ENCODE results near the gene ZNF559. TPM values are rescaled to one million over a fixed set of nuclear protein-coding genes. Genes with fewer than 3 reads are reported as not detected.

The ZNF559 gene
- total and polyA plus RNA-seq, 8 donors = 14.2 to 78.5 (median 73.3) TPM

GRCh38 chr19:9352505-9352904, 28.5 kb downstream of the ZNF559 start:
- intact Hi-C loops (cut with DNase I) = no loop called here
- no peak for DNase-seq
- Histone ChIP-seq H3K9me3 (peaks cover 6 to 100% of the 10 kb centered on the region in 2 donors), H3K27ac (no peak overlapping the region), H3K27me3 (no peaks in the 10 kb centered on the region), H3K36me3 (peaks cover 0 to 78% of the 10 kb centered on the region in 2 donors), H3K4me1 (no peaks in the 10 kb centered on the region), H3K4me3 (no peak overlapping the region)
- no peak for ATAC-seq
- TF ChIP-seq CTCF (IDR thresholded peaks at IDR 0.05) = no peak

- intact Hi-C loops (cut with DNase I) = no loop called here
- no peak overlapping the region for H3K27ac ChIP-seq
- H3K4me1 ChIP-seq = no peaks in the 10 kb centered on the region
- peaks cover 0 to 79% of the 10 kb centered on the region in 2 donors for H3K36me3 ChIP-seq
- peaks cover 6 to 100% of the 10 kb centered on the region in 2 donors for H3K9me3 ChIP-seq
- DNase-seq (no peak), ATAC-seq (no peak)
- no peak for TF ChIP-seq CTCF (IDR thresholded peaks at IDR 0.05)
- no peaks in the 10 kb centered on the region for H3K27me3 ChIP-seq
- H3K4me3 ChIP-seq = no peak overlapping the region
Measured at GRCh38 chr19:9353011-9353410, 29.0 kb downstream of the ZNF559 start.

- Histone ChIP-seq H3K9me3 (peaks cover 0 to 100% of the 10 kb centered on the region in 2 donors), H3K36me3 (peaks cover 0 to 73% of the 10 kb centered on the region in 2 donors), H3K27ac (no peak overlapping the region), H3K27me3 (no peaks in the 10 kb centered on the region), H3K4me1 (no peaks in the 10 kb centered on the region), H3K4me3 (no peak overlapping the region)
- intact Hi-C loops (cut with DNase I) = no loop called here
- DNase-seq = no peak
- no peak for TF ChIP-seq CTCF (IDR thresholded peaks at IDR 0.05)
- ATAC-seq = no peak
Measured at GRCh38 chr19:9354651-9355050, 30.7 kb downstream of the ZNF559 start.

GRCh38 chr19:9362905-9363304, 38.9 kb downstream of the ZNF559 start, which contains the start of gene ZNF177:
Gene ZNF177 (plus strand): TSS chr19:9363013. CDS start chr19:9378312, 15,299 bp downstream.
- DNase-seq = peak in 2 of 4 donors; percentile 31 to 44
- no peak for ATAC-seq
- no peaks in the 10 kb centered on the region for H3K4me1 ChIP-seq
- peaks cover 0 to 32% of the 10 kb centered on the region in 2 donors for H3K36me3 ChIP-seq
- peaks cover 4 to 99% of the 10 kb centered on the region in 2 donors for H3K9me3 ChIP-seq
- no peak within 1 kb of the TSS for H3K27ac ChIP-seq
- H3K27me3 ChIP-seq = peaks cover 0 to 10% of the 10 kb centered on the region in 2 donors
- no peak for TF ChIP-seq CTCF (IDR thresholded peaks at IDR 0.05)
- intact Hi-C loops (cut with DNase I) = no loop called here
- no peak within 1 kb of the TSS for H3K4me3 ChIP-seq

GRCh38 chr19:9370738-9371619, 47.0 kb downstream of the ZNF559 start:
- Histone ChIP-seq H3K36me3 (peaks cover 0 to 71% of the 10 kb centered on the region in 2 donors), H3K27me3 (no peaks in the 10 kb centered on the region), H3K9me3 (peaks cover 12 to 100% of the 10 kb centered on the region in 2 donors), H3K4me1 (no peaks in the 10 kb centered on the region), H3K4me3 (no peak overlapping the region), H3K27ac (no peak overlapping the region)
- intact Hi-C loops (cut with DNase I) = no loop called here
- no peak for TF ChIP-seq CTCF (IDR thresholded peaks at IDR 0.05)
- no peak for DNase-seq
- ATAC-seq = no peak
